ENCODE data around the gene INSYN2B. TPM values are rescaled to one million over a fixed set of nuclear protein-coding genes. Genes with fewer than 3 reads are reported as not detected.

Gene INSYN2B
- total and polyA plus RNA-seq, 2 of the 8 experiments (the other 6 are each of a cell fraction or from before 2014, with no cell fraction given), result not detected

- Histone ChIP-seq H2BK12ac (ENCODE audit: low read depth, low read length) (no peak overlapping the region), H4K91ac (replicated peaks; ENCODE audit: insufficient read length, low read length) (no peak overlapping the region), H3K56ac (replicated peaks; ENCODE audit: insufficient read length, low read depth, low read length) (no peak overlapping the region), H4K8ac (ENCODE audit: extremely low read depth, insufficient read depth, low read length) (no peak overlapping the region), H3K79me1 (ENCODE audit: low read depth, low read length) (no peaks in the 10 kb centered on the region), H2BK20ac (ENCODE audit: low read length) (no peak overlapping the region), H4K5ac (ENCODE audit: insufficient read length, low read depth, low read length) (no peak overlapping the region), H3K4me3 (ENCODE audit: extremely low read depth in 1 of 4, insufficient read depth in 2 of 4, low read depth in 3 of 4, low read length in 4 of 4) (no peak overlapping the region), H2BK5ac (ENCODE audit: low read depth, low read length) (no peak overlapping the region), H3K27ac (ENCODE audit: low read depth, low read length) (no peak overlapping the region), H3K79me2 (ENCODE audit: control insufficient read depth in 1 of 2, insufficient read depth in 2 of 2, low read length in 2 of 2) (no peaks in the 10 kb centered on the region), H2BK15ac (ENCODE audit: low read length) (no peak overlapping the region), H3K4me2 (ENCODE audit: insufficient read depth in 1 of 2, low read depth in 2 of 2, low read length in 2 of 2) (no peak overlapping the region), H3K4ac (replicated peaks; ENCODE audit: insufficient read length, low read depth, low read length) (no peak overlapping the region), H3K4me1 (replicated peaks in 1 of 4; ENCODE audit: control insufficient read depth in 3 of 4, insufficient read depth in 4 of 4, low read length in 3 of 4) (peaks cover 0 to 4% (median 0%) of the 10 kb centered on the region in 4 experiments; a peak in 1 of 7 replicates), H3K27me3 (replicated peaks in 1 of 4; ENCODE audit: control insufficient read depth in 3 of 4, extremely low read depth in 1 of 4, insufficient read depth in 3 of 4, low read length in 3 of 4) (no peaks in the 10 kb centered on the region), H3K23me2 (ENCODE audit: low read depth, low read length) (no peaks in the 10 kb centered on the region), H3K36me3 (ENCODE audit: control insufficient read depth in 2 of 4, insufficient read depth in 4 of 4, low read length in 3 of 4) (no peaks in the 10 kb centered on the region), H3K14ac (ENCODE audit: insufficient read length) (no peak overlapping the region), H3K18ac (ENCODE audit: extremely low read depth, low read length) (no peak overlapping the region), H4K20me1 (replicated peaks in 1 of 2; ENCODE audit: control insufficient read depth in 1 of 2, insufficient read depth in 2 of 2, low read length in 2 of 2) (no peaks in the 10 kb centered on the region), H2BK120ac (replicated peaks; ENCODE audit: low read depth, low read length) (no peak overlapping the region), H2AFZ (ENCODE audit: low read length) (no peak overlapping the region), H2AK5ac (ENCODE audit: low read depth, low read length) (no peak overlapping the region), H3K9ac (replicated peaks in 1 of 4; ENCODE audit: extremely low read depth in 1 of 4, low read depth in 3 of 4, low read length in 3 of 4) (no peak overlapping the region), H3K23ac (ENCODE audit: insufficient read length) (no peak overlapping the region), H3K9me3 (ENCODE audit: insufficient read depth in 2 of 2, low read depth in 1 of 2, low read length in 1 of 2) (no peaks in the 10 kb centered on the region)
- ChIA-PET CTCF (ENCODE audit: partially characterized antibody) (interaction anchor here (1.2 to 2.3 kb wide), 2 partner anchors 74 to 99 kb away, joined by 4 to 9 read pairs; partner anchors contain the start of gene INSYN2B), POLR2A (ENCODE audit: partially characterized antibody) (no interaction called here)
- TF ChIP-seq POLR2AphosphoS5 (IDR thresholded peaks at IDR 0.05; ENCODE audit: low read depth, low read length) (no peak), KDM5A (IDR thresholded peaks at IDR 0.05; ENCODE audit: low read length) (no peak), CTBP2 (IDR thresholded peaks at IDR 0.05; ENCODE audit: borderline replicate concordance, insufficient read depth, insufficient read length, low read length) (no peak), RAD21 (IDR thresholded peaks at IDR 0.05 in 1 of 2, conservative IDR thresholded peaks at IDR 0.05 in 1 of 2; ENCODE audit: low read depth in 2 of 2, low read length in 2 of 2) (no peak), RBBP5 (IDR thresholded peaks at IDR 0.05; ENCODE audit: borderline replicate concordance, low read depth, low read length) (no peak), TEAD4 (IDR thresholded peaks at IDR 0.05; ENCODE audit: low read depth, low read length) (no peak), RXRA (IDR thresholded peaks at IDR 0.05; ENCODE audit: insufficient read depth, low read depth, low read length) (no peak), CHD1 (IDR thresholded peaks at IDR 0.05; ENCODE audit: low read depth, low read length) (no peak)
- DNase-seq (ENCODE audit: low read depth in 1 of 2, low spot score in 2 of 2) (no peak), FAIRE-seq (no peak)
- 85% methylated on average over 5 of the region's 5 CpGs; no CpG with 5 or more reads in 1 of the 2 experiments for WGBS, 2 experiments (ENCODE audit: extremely low coverage in 1 of 2, insufficient coverage in 1 of 2, insufficient read length in 1 of 2, insufficient replicate concordance in 2 of 2, low coverage in 1 of 2, low lambda C conversion rate in 2 of 2, missing lambda C conversion rate in 1 of 2)
Measured at GRCh38 chr5:169881702-169882303, 98.5 kb downstream of the INSYN2B start.
